Fibroblast of skin of scalp (primary cell): Measurements from ENCODE around the gene PTGIS.

Source experiments
- DNase-seq: peaks from one replicate; pipeline ENCODE4 v3.0.0-alpha.2; 2013

Gene PTGIS

DNA sequence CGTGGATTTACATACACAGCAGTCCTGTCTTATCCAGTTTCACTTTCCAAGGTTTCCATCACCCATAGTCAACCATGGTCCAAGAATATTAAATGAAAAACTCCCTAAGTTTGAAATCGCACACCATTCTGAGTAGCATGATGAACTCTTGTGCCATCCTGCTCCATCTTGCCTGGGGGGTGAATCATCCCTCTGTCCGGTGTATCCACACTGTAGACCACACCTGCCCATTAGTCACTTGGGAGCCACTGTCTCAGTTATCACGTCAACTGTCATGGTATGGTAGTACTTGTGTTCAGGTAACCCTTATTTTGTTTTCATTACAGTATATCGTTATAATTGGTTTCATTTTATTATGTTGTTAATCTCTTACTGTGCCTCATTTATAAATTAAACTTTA, 38.5 kb downstream of the PTGIS start:
- DNase-seq: no peak

DNA sequence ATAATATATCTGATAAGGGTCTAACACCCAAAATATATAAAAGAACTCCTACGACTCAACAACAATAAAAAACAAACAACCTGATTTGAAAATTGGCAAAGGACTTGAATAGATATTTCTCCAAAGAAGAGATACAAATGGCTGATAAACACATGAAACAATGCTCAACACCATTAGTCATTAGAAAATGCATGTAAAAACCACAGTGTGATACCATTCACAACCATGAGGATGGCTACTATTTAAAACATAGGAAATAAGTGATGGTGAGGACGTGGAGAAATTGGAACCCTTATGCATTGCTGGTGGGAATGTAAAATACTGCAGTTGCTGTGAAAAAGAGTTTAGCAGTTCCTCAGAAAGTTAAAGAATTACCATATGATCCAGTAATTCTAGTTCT, 41.4 kb downstream of the PTGIS start:
- DNase-seq: no peak

DNA sequence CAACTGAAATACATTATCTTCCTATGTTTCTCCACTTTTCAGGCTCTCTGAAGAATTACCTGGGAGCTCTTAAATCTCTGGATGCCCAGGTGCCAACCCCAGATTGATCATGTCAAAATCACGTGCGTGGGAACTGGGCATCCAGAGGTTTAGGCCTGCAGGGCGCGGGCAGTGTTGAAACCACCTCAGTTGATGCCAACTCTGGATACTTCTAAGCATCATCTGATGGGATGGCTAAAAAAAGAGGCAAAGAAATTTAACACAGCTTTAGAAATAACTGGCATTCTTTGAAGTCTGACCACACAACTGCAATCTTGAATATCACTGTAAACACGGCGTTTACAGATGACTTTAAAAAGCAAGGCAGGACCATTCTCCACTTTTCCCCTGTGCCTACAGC, 41.9 kb downstream of the PTGIS start:
- DNase-seq: no peak

DNA sequence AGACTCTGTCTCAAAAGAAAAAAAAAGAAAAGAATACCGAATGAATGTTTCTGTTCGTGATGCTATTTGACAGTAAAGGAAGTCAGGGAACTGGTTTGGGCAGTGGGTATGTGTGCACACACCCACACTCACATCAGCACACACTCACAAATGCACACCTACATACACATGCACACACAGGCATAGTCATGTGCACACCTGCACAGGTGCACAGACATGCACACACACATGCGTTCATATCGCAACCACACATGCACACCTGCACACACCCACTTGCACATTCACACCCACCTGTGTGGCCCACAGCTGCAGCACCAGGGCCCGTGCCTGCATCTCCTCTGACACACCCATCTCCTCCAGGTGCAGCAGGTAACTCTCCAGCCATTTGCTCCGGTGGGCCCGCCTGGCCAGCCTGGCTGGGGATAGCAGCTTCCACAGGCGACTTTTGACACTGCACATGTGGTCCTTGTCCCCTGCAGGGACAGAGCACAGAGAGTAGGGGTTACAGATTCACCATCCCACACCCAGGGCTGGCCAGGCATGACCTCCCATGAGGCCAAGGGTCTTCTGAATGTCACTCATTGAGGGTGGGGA, 44.1 kb downstream of the PTGIS start:
- no peak for DNase-seq

DNA sequence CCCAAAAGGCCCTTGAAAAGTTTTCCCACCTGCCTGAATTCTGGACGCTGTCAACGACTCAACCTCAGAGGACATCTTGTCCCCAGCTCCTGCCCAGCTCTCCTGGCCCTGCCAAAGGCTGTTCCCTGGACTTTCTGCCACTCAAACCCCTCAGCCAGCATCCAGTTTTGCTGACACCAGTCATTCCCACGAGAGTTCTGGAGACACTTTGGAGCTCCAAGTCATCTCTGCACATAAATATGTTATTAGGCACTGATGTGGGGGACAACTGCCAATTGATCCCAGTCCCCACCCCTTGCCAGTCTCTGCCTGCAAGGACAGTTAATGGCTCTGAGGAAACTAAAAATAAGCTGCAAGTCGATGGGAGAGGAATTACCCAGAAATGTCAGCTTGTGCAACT, 46.6 kb downstream of the PTGIS start:
- no peak for DNase-seq

DNA sequence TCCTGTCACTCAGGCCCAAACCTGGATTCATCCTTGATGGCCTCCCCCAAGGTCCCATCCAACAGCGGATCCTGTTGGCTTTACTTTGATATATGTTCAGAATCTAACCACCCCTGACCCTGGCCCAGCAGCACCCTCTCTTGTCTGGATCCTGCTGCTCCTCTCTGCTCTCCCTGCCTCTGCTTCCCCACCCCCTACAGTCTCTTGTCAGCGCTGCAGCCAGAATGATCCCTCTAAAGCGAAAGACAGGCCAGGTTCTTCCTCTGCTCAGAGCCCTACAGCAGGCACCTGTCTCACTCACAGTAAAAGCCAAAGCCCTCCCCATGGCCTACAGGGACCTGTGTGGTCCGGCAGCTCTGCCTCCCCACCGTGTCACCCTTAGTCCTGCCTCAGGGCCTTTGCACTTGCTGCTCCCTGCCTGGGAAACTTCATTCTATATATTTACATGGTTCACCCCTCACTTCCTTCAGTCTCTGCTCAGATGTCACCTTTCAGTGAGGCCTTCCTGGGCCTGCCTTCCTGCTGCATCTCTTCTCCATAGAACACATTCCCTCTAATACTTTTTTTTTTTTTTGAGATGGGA, 48.1 kb downstream of the PTGIS start:
- no peak for DNase-seq

DNA sequence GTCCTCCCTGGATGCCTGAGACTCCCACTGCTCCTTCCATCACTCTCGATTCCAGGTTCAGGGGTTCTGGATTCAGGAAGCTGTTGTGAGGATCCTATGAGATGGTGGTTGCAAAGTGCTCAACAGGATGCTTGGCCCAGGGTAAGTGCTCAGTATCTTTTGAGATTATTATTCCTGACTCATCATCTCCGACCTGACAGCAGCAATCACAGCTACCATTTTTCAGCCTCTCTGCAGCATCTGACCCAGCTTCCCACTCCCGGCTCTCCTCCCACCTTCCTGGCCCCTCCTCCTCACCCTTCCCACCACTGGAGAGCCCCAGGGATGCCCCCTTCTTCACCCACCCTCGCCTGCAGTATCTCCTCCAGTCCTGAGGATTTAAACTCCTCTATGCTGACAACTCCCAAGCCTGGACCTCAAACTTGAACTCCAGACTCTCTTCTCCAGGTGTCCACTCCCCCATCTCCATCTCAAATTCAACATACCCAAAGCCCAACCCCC, 48.7 kb downstream of the PTGIS start:
- DNase-seq: no peak

DNA sequence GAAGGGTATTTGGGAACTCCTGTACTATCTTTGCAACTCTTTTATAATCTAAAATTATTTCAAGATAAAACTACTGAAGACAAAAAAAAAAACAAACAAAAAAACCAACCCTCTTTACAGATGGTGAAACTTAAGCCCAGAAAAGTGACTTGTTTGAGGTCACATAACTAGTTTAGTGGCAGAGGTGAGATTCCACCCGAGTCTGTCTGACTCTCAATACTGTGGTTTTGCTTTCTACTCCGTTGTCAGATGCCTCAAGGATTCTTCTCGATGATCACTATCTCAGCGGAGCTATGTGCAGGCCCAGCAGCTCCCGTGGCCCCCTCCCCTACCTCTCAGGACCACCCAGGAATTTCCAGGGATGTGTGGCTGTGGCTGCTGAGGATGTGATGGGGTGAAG, 49.4 kb downstream of the PTGIS start:
- DNase-seq: no peak

DNA sequence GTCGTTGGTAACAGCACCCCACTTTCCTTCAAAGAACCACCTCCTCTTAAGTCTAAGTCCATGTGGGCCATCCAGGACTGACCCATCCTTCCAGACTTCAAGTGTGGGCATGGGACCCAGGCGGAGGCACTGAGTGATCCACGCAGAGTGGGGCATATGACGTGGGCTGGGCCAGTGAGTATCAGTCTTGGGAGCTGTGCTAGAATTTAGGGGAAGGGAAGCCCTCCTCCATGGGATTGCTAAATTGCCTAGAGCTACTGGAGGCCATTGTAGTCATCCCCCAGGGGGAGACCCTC, 50.2 kb downstream of the PTGIS start:
- no peak for DNase-seq

DNA sequence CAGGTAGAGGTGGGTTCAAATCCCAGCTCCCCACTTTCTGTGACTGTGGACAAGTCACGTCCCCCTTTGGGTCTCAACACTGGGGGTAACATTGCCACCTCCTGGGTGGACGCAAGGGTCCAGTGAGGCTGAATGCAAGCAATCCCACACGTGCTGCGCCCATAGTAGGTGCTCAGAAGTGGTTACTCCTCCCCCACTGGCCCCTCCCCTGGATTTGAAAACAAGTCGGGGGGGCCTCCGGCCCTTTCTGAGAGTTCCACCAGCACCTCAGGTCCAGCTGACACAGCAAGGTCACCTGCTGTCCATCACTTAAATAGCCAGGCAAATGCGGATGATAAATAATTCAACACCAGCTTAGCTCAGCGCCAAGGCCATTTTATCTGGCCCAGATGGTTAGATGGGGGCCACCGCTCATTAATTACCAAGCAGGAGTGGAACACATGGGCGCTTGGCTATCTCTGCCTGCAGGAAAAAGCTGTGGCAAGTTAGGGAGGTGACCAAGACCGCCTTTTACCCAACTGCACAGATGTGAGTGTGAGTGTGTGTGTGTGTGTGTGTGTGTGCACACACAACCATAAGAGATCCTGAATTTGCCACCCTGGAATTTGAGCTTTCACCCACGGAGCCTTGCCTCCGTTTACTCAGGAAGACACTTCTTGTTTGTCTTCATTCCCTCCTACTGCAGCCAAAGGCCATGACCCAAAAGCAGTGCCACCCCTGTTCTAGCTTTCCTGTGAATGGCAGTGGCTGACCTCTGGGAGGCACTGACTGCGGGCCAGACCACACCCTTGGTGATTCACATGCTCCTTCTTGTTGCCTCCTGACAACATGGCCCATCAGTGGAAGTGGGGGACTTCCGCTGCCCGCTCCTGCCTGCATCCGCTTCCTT, 50.8 kb downstream of the PTGIS start:
- DNase-seq: no peak

DNA sequence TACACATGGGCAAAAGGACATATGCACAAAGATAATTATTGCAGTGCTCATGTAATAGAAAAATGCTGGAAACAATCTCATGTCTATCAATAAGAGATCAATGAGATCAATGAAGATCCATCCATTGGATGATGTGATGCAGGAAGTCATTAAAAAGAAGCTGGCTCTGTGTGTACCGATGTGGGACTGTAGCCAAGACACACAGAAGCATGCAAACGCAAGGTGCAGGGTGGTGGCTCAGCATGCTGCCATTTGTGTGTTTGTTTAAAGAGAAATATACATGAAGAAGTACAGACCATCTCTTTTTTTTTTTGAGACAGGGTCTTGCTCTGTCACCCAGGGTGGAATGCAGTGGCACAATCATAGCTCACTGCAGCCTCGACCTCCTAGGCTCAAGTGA, 52.4 kb downstream of the PTGIS start:
- no peak for DNase-seq

DNA sequence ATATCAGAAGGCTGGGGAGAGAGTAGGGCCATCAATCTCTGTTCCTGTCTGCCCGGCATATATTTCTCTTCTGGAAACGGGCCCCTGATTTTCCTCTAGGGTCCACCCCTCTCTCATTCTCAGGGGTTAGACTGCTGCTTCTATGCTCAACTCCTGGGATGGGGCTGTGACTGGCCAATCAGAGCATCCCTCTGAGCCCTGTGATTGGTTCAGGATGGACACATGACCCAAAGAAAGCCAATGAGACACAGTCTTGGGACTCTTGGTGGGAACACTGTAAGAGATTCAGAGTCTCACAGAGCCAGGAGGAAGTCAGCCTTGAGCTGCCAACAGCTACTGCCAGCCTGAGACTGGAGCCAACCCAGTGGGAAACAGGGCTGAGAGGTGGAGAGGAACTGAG, 54.4 kb downstream of the PTGIS start:
- no peak for DNase-seq

DNA sequence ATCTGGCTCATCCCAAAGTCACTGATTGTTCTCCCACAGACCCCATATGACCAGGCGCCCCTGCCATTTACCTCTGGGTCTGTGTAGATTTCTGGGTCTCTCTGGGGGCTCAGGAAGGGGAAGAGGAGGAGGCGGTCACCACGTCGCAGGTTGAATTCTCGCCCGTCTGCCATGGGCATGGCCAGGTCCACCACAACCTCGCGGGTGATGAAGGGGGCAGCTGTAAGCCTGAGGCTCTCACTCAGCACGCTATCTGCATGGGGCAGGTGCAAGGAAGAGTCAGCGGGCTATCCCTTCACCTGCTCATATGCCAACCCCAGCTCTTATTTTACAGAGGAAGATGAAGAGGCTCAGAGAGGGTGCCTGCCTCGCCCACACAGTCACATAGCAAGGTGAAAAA, 54.9 kb downstream of the PTGIS start:
- no peak for DNase-seq

DNA sequence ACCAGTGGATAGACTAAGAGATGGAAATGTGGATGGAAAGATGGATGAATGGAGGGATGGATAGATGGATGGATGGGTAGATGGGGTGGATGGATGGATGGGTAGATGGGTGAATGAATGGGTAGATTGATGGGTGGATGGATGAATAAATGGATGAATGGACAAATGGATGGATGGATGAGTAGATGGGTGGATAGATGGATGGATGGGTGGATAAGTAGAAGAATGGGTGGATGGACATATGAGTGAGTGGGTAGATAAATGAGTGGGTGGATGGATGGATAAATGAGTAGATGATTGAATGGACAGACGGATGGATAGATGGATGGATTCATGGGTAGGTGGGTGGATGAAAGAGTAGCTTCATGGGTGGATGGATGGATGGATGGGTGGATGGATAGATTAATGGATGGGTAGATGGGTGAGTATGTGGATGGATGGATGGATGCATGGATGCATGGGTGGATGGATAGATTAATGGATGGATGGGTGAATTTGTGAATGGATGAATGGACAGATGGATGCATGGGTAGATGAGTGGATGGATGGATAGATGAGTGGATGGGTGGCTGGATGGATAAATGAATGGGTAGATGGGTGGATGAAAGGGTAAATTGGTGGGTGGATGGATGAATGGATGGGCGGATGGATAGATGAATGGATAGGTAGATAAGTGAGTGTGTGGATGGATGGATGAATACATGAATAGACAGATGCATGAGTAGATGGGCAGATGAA, 56.0 kb downstream of the PTGIS start:
- DNase-seq: no peak

DNA sequence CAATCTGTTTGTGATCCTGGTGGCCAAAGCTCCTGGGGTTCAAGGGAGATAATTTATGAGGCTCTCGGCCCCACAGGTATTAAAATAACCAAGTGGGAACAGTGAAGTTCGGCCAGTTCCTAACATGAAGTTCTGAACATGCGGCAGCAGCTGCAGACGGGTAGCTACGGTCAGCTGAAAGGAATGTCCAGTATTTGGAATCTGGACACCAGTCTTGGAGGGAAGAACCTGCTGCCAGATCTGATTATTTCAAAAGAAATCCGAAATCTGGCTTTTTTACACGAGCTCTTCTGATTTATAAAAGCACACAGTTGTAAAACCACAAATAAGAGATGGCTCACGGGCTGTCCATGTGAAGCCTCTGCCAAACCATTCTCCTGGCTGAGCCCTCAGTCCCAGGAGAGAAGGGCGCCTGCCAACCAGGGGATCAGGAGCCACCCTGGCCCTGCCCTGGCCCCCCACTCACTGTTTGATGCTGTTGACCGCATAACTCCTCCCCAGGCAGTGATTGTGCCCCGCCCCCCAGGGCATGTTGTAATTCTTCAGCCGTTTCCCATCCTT, 57.3 kb downstream of the PTGIS start:
- DNase-seq: peak; percentile 51

DNA sequence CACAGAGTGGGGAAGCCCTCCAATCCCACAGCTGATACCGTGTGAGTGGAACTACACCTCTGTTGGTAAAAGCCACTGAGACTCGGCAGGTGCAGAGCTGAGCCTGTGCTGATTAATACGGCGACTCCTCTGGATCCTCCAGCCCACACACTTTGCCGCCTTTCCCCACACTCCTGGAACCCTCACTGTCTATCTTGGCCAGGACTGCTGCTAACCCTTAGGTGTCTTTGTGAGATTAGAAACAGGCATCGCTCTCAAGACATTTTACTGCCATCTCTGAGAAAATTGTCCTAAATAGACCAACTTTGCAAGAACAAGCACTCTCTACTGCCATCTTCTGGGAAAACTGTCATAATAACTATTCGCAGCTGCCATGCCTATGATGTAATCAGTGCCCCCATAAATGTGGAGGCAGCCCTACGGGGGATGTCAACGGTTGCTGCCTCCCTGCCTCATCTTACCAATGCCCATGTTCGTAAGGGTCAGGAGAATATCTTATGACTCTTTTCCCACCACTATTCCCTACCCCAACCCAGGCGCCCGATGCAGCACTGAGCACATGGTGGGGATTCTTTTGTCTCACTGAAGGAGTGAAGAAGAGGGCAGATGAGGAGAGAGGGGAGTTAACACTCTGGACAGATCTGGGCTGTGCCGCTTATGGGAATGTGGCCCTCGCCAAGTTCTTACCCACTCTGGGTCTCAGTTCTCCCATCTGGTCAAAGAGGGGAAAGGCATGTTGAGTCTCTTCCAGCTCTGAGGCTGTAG, 59.3 kb downstream of the PTGIS start:
- peak; percentile 51 for DNase-seq

DNA sequence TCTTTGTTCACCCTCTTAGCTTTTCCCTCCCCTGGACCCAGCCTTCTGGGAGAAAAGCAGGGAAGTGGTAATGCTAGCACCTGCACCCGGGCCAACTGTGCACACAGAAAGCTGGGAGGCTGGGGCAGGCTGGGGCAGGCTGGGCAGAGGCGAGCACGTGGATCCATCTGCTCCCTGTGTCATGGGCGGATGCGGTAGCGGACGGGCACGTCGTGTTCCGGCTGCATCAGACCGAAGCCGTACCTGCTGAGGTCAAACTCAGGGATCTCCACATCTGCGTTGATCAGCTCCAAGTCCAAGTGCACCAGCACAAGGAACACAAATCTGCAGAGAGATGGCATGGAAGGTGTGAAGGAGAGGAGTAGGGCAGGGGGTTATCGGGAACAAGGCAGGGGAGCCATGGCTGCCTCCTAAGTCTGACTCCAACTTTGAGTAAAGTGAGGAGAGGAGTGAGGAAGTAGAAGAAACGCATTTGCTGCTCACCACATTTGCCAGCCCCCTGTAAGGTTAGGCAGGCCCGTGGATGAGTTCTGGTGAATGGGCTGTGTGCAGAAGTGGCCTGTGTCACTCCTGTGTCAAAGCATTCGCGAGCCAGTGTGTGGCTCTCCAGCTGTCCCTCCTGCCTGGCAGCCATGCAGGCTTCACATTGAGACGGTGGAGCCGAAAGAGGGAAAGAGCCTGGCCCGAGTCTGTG, 60.0 kb downstream of the PTGIS start:
- DNase-seq: no peak

DNA sequence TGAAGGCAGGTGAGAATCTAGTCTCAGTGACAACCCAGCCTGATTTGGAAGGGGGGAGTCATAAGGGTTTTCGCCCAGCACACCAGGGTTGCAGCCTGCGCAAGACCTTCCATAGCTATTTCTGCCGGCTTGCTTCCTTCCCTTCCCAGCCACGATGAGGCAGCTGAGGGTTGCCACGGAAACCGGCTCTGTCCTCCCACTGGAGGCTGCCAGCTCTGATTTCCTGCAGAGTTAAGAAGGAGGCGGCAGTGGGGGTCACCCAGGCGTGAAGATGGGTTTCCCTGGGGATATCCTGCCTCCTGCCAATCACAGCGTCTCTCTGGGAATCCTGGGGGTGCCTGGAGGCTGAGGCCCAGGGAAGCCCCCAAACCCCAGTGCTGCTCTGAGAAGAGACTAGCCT, 62.4 kb downstream of the PTGIS start:
- DNase-seq: peak; percentile 48

DNA sequence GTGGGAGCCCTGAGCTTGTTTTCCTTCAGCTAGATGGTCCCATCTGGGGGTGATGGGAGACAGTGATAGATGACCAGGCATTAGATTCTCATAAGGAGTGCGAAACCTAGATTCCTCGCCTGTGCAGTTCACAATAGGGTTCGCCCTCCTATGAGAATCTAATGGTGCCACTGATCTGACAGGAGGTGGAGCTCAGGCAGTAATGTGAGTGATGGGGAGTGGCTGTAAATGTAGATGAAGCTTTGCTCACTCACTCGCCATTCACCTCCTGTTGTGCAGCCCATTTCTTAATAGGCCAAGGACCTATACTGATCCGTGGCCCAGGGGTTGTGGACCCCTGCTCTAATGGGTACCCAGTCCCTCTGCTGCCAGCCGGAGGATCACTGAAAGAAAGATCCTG, 64.8 kb downstream of the PTGIS start:
- no peak for DNase-seq

DNA sequence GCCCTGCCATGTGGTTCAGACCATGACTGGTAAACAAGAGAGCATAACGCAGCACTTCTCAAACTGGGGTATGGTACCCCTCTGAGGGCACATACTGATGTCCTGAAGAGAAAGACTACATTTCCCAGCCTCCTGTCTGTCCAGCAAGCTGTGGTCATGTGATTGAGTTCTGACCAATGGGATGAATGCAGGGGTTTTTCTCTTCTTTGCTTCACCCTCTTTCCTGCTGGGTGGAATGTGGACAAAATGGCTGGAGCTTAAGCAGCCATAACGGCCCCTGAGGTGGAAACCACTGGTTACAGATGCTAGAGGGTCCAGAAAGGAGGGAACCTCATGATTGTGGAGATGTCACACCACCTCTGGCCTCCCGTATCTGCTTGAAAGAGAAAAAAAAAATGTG, 66.0 kb downstream of the PTGIS start:
- peak; percentile 29 for DNase-seq

DNA sequence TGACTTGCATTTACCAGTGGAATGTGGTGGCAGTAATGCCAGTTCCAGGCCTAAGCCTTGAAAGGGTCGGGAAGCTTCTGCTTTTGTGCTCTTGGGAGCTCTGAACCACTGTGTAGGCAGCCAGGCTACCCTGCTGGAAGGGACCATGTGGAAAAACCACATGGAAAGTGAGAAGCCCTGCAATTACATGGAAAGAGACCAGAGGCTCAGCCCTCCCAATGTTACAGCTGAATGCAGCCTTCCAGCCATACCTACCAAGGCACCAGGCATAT, 70.6 kb downstream of the PTGIS start:
- DNase-seq: no peak
